ENCODE results near the gene ADAMTSL1. TPM values are rescaled to one million over a fixed set of nuclear protein-coding genes. Genes with fewer than 3 reads are reported as not detected.
"Not testable (repeated sequence)": the region's sequence is repeated elsewhere in the genome, so short reads cannot be mapped to it uniquely, and the experiment has no call there.

ADAMTSL1 gene
- total RNA-seq, 1 donor from 2014 or later: 61.8 TPM

- ATAC-seq: no peak
- intact Hi-C loops (cut with DNase I): no loop called here
These were observed 377.3 kb downstream of the ADAMTSL1 start for GRCh38 chr9:18851069-18851795.

DNA sequence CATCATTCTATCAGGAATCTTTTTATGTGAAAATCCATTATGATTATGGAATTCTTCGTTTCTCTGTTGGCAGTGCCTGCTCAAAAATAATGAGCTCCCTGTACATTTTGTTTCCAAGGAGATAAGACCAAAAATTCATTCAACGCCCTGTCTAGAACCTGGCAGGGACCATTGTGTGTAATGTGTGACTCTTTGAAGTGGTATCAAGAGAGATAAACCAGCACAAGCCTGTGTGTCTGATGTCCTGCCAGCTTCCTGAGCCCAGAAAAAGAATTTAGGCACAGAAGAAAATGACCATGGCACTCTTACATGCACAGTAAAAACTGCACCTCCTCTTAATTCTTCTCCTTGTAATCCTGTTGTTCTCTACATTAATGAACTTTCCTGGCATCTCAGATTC lies 381.7 kb downstream of the ADAMTSL1 start:
- intact Hi-C loops (cut with DNase I): no loop called here
- no peak for DNase-seq (ENCODE audit: low spot score)
- no peak for ATAC-seq

More at GRCh38 chr9:18851069-18851795, 377.3 kb downstream of the ADAMTSL1 start:
- no peak for DNase-seq (ENCODE audit: low spot score)

DNA sequence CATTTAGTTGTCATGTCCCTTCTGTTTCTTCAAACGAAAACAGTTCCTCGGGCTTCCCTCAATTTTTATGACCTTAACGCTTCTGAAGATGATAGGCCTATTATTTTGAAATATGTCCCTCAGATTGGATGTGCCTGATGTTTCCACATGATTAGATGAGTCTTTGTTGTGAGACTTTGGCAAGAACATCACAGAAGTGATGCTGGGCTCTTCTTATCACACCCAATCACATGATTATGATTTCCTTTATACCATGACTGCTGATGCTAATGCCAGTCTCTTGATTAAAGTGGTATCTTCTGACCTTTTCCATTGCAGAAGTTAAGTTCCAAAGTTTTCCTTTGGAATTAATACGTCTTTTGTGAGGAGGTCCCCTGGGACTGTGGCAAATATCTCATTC lies 383.4 kb downstream of the ADAMTSL1 start:
- ATAC-seq (peak; percentile 65), DNase-seq (ENCODE audit: low spot score) (no peak)
- intact Hi-C loops (cut with DNase I): no loop called here

DNA sequence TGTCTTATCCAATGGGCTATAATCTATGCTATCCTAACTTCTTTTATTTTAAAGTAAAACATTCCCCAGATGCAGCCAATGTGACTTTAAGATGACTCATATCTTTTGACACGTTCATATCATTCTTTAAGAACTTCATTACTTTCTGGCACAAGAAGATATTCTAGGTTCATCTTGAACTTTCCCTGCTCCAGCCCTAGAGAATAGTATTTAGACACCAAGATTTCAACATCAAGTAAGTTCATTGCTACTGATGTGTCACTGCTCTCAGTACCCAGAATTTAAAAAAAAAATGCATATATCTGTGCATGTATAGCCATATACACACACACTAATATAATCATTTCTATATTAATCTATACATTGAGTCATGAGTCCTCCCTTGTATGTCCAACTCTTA lies 383.8 kb downstream of the ADAMTSL1 start:
- intact Hi-C loops (cut with DNase I): no loop called here

GRCh38 chr9:18861609-18862544 lies 387.9 kb downstream of the ADAMTSL1 start:
- intact Hi-C loops (cut with DNase I): no loop called here
- DNase-seq (ENCODE audit: low spot score) (peak; percentile 79), ATAC-seq (peak; percentile 92)

More for the DNA sequence above, 383.8 kb downstream of the ADAMTSL1 start:
- ATAC-seq: peak; percentile 71
- DNase-seq (ENCODE audit: low spot score): no peak

DNA sequence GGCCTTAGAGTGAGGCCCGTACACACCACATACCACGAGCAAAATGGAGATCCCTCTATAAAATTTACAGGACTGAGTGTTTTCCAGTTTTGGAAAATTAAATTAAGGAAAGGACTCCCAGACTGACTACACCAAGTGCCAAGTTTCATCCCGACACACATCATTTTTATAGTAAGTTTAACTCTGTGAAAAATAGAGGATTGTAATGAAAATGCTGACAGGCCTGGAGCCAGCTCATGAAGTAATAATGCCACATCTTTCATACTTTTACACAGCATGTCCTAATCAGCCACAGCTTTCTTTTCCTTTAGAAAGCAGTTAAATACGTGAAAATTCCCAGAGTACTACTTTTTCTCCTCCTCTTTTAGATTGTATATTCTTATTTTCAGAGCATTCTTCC lies 389.8 kb downstream of the ADAMTSL1 start:
- intact Hi-C loops (cut with DNase I): no loop called here
- no peak for ATAC-seq
- DNase-seq (ENCODE audit: low spot score): no peak

DNA sequence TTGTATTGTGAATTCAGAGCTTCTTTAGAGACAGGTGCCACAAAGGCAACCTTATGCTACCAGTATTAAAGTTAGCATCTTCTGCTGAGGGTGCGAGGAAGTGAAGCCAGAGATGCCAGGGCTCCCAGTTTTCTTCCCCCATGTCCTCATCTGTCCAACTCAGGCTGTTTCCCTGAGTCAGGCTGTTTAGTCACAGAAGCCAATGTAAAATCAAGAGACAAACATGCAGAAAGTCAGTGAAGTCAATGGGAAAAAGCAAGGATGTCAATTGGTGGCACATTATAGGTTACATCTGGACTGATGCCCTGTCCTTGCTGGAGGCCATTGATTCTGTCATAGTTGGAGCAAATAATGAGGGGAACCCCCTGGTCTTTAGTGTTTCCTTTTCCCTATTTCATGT lies 390.6 kb downstream of the ADAMTSL1 start:
- intact Hi-C loops (cut with DNase I): no loop called here
- ATAC-seq (no peak), DNase-seq (ENCODE audit: low spot score) (no peak)

- ATAC-seq (no peak), DNase-seq (ENCODE audit: low spot score) (no peak)
- intact Hi-C loops (cut with DNase I): no loop called here
These were observed 391.6 kb downstream of the ADAMTSL1 start for GRCh38 chr9:18865542-18865941.

DNA sequence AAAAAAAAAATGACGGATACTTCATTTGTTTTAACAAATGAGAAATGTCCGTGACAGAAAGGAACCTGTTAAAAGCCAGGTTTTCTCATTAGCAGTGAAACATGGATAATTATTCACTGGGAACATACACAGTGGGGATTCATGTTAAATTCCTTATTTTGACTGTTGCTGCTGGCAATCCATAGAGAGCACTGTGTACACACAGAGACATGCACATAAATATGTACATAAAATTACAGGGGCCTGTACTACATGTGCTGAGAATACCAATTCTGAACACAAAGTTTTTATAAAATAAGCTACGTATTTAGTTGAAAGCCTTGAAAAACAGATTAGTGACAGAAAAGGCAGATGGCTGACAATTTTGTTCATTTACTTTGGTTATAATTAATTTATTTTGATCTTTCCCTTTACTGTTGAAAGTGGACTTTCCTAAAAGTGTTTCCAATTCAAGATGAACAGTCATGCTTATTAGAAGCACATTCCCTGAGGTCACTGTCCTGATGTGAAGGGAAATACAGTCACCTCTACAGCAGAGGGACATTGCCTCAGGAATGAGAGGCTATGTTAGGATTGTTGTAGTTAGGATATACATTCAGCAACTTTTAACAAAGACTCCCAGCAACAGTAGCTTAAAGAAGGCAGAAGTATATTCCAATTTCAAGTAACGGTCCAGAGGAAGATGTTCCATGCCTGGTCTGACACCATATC lies 392.3 kb downstream of the ADAMTSL1 start:
- DNase-seq (ENCODE audit: low spot score) (no peak), ATAC-seq (no peak)
- intact Hi-C loops (cut with DNase I): no loop called here

- ATAC-seq: no peak
- no peak for DNase-seq (ENCODE audit: low spot score)
- intact Hi-C loops (cut with DNase I): no loop called here
These were observed 395.8 kb downstream of the ADAMTSL1 start for GRCh38 chr9:18869725-18870124.

DNA sequence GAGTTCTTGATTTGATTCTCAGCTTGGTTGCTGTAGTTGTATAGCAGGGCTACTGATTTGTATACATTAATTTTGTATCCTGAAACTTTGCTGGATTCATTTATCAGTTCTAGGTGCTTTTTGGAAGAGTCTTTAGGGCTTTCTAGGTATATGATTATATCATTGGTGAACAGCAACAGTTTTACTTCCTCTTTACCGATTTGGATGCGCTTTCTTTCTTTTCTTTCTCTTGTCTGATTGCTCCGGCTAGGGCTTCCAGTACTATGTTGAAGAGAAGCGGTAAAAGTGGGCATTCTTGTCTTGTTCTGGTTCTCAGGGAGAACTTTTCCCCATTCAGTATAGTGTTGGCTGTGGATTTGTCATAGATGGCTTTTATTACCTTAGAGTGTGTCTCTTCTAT lies 400.1 kb downstream of the ADAMTSL1 start:
- ATAC-seq (no peak), DNase-seq (ENCODE audit: low spot score) (no peak)
- intact Hi-C loops (cut with DNase I): no loop called here

GRCh38 chr9:18874990-18875389 lies 401.0 kb downstream of the ADAMTSL1 start:
- ATAC-seq; DNase-seq (ENCODE audit: low spot score); intact Hi-C loops (cut with DNase I): not testable (repeated sequence)

DNA sequence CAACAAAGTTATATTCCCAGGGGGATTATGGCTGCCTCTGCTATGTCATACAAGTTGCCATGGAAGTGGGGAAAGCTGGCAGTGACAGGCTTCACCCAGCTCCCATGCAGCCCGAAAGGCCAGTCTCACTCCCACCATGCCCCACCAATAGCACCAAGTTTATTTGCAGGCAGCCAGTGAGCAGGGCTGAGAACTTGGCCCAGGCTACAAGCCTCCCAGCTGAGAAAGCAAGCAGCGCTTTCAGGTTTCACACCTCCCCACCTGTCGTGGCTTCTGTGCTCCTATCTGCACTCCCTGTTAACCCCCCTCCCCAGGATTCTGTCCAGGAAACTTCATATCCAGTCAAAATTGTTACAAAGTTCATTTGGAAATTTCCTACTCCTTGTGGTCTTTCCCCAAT lies 404.0 kb downstream of the ADAMTSL1 start:
- ATAC-seq (no peak), DNase-seq (ENCODE audit: low spot score) (no peak)
- intact Hi-C loops (cut with DNase I): no loop called here

GRCh38 chr9:18881758-18882157 lies 407.8 kb downstream of the ADAMTSL1 start:
- no peak for DNase-seq (ENCODE audit: low spot score)
- peak; percentile 67 for ATAC-seq
- intact Hi-C loops (cut with DNase I): no loop called here

DNA sequence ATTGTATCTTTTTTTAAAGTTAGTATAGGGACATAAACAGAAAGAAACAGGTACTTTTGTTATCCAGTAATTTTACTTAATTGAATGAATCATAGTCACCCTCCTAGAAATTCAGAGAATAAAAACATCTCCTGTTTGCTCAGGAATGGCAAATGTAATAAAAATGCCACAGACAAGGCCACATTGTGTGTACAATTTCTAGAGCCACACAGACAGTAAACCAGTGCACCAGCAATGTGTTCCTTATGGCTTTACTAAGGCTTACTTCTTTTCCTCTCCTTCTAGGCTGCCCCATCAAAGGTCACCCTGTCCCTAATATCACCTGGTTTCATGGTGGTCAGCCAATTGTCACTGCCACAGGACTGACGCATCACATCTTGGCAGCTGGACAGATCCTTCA lies 413.6 kb downstream of the ADAMTSL1 start:
- DNase-seq (ENCODE audit: low spot score): no peak
- no peak for ATAC-seq
- intact Hi-C loops (cut with DNase I): no loop called here

- intact Hi-C loops (cut with DNase I): no loop called here
- DNase-seq (ENCODE audit: low spot score) (no peak), ATAC-seq (no peak)
These were observed 414.3 kb downstream of the ADAMTSL1 start for GRCh38 chr9:18888290-18888689.

DNA sequence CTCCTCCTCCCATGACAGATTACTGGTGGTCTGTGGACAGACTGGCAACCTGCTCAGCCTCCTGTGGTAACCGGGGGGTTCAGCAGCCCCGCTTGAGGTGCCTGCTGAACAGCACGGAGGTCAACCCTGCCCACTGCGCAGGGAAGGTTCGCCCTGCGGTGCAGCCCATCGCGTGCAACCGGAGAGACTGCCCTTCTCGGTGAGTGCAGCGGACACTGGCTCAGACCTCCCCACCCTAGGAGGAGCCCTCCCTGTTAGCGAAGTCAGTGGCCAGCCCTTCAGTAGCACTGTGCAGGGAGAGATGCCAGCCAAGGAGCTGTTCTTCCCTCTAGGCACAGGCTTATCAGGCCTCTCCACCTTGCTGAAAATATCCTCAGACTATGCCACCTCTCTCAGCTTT lies 415.6 kb downstream of the ADAMTSL1 start:
- intact Hi-C loops (cut with DNase I): no loop called here
- DNase-seq (ENCODE audit: low spot score) (no peak), ATAC-seq (no peak)

GRCh38 chr9:18890372-18890771 lies 416.4 kb downstream of the ADAMTSL1 start:
- intact Hi-C loops (cut with DNase I): no loop called here
- DNase-seq (ENCODE audit: low spot score) (no peak), ATAC-seq (no peak)

DNA sequence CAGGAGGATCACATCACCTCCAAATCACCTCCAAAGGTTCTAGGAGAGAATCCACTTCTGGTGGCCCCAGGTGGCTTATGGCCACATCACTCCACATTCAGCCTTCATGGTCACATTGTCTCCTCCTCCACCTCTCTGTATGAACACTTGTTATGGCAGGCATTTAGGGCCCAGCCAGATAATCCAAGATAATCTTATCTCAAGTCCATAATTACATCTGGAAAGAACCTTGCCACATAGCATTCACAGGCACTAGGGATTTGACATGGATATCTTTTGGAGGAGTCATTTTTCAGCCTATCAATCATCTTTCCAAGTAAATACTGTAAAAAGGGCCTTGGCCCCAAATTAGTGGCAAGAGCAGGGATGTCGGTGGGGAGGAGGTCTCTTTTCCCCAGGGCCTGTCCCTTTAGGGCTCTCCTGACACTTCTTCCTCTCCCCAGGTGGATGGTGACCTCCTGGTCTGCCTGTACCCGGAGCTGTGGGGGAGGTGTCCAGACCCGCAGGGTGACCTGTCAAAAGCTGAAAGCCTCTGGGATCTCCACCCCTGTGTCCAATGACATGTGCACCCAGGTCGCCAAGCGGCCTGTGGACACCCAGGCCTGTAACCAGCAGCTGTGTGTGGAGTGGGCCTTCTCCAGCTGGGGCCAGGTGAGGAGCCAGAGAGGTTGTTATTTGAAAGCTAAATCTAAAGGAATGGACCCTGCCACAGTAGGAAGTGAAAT lies 418.2 kb downstream of the ADAMTSL1 start:
- DNase-seq (ENCODE audit: low spot score) (no peak), ATAC-seq (no peak)
- intact Hi-C loops (cut with DNase I): no loop called here
